Measurements from ENCODE around the gene TMEM26.

TMEM26 gene

DNA sequence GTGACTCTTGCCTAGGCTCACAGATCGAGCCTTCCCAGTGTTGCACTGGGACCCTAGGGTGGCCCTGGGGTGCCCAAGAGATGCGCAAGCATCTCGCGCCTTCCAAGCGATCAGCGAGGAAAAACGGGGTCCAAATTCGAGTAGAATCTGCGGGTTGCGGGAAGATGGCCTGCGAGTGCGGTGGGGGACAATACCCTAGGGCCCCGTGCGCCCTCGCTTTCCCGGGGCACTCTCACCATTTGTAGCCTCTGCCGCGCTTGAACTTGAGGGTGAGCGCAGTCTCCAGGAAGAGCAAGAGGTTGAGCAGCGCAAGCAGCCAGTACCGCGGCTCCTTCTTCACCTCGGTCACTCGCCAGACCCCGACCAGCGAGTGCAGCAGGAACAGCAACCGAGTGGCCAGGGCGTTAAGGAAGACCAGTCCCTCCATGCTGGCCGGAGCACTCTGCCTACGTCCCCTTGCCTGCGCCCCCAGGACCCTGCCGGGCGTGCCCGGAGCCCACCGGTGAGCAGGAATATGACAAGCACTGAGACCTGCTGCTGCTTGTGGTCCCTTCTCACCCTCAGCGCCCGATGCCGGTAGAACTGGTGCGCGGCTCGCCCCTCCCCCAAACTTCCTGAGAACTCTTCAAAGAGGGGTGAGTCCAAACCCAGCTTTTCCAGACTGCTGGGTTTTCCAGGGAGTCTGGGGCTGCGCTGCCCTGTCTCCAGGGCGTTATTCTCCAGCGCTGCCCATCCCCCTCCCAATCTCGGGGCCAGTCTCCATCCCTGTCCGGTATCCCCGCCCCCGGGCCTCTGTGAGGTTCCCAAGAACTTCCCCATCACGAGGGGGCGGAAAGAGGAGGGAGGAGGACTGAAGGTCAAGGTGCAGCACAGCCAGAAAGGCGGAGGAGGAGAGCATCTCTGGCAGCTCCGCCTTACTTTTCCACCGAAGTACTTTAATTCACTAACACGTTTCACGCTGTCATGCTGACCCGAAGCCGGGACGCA is at the start of gene TMEM26:
TMEM26 (minus strand) TSS at position 727 of the 987 bp plus-strand sequence; CDS start at position 427, 300 bp downstream.
- DNase-seq (ENCODE audit: low read depth): no peak

DNA sequence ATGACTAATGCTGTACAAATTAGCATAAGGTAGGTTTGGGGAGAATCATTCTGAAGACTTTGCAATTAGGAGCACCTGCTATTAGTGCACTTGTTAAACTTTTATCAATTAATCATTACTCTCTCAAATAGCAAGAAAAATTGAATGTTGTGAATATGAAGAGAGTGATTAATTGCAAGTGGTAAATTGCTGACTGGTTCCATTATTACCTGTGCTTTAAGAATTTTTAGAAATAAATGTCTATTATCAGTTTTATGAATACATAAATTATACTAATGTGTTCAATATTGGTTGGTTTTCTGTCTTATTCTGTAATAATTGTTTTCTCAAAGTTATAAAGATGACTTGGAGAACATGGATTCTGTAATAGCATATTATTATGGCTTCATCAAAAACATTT is 47.3 kb upstream of the TMEM26 start:
- no peak for DNase-seq (ENCODE audit: low read depth)

GRCh38 chr10:61492364-61492995 is 39.3 kb upstream of the TMEM26 start:
- no peak for DNase-seq (ENCODE audit: low read depth)

DNA sequence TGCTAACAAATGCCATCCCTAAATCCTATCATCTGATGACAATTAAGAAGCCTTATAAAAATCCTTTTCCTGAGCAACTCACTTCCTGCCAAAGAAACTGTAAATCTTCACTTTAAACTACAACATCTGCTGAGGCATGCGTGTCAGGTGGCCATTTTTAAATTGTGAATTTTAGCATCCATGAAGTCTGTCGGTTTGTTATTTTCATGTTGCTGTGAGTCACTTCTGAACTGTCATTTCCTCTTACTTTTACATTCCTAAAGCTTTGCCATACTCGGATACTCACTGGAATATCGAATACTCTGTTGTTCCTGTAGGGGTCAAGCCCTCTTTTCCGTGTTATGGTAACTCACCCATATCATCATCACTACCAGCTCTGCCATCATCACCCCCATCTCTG is 34.3 kb upstream of the TMEM26 start:
- DNase-seq (ENCODE audit: low read depth): no peak

- DNase-seq (ENCODE audit: low read depth): no peak
Measured at GRCh38 chr10:61486738-61487396, 33.7 kb upstream of the TMEM26 start.

GRCh38 chr10:61486251-61486650 is 33.1 kb upstream of the TMEM26 start:
- DNase-seq (ENCODE audit: low read depth): no peak

GRCh38 chr10:61481597-61481996 is 28.4 kb upstream of the TMEM26 start:
- DNase-seq (ENCODE audit: low read depth): no peak

DNA sequence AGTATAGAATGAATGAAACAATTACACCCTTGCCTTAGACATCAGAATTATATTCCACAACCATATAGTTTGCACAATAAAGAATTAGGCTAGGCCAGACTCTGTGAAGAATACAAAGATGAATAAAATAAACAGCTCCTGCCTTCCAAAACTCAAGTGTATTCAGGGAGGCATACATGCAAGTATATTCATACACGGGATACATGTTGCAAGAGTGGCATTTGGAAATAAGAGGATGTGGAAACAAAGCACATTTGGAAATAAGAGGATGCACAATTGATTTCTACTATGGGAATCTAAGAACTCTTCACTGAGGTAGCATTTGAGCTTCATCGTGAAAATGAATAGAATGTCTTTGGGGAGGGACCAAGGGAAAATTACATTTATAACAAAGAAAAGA is 27.0 kb upstream of the TMEM26 start:
- DNase-seq (ENCODE audit: low read depth): no peak

- DNase-seq (ENCODE audit: low read depth): no peak
Measured at GRCh38 chr10:61478621-61479312, 25.6 kb upstream of the TMEM26 start.

GRCh38 chr10:61477451-61477850 is 24.3 kb upstream of the TMEM26 start:
- DNase-seq (ENCODE audit: low read depth): no peak

- DNase-seq (ENCODE audit: low read depth): no peak
Measured at GRCh38 chr10:61476529-61476928, 23.3 kb upstream of the TMEM26 start.

DNA sequence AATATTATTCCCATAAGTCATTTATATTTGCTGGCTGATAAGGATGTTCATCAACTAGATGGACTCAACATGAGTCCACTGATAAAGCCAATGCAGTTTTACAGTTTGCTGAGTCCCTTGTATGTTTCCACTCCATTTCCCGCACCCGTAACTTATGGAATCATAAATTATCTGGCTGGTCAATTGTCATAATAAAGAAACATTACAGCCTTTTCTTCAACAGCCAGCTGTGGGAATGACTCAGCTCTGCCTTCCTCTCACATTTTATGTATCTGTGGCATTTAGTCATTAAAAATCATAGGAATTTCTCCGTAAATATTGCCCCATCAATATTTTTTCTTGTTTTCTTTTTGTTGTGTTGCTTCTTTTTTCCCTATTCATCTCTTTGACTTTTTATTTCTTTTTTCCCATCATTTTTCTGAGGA is 22.3 kb upstream of the TMEM26 start:
- DNase-seq (ENCODE audit: low read depth): no peak

DNA sequence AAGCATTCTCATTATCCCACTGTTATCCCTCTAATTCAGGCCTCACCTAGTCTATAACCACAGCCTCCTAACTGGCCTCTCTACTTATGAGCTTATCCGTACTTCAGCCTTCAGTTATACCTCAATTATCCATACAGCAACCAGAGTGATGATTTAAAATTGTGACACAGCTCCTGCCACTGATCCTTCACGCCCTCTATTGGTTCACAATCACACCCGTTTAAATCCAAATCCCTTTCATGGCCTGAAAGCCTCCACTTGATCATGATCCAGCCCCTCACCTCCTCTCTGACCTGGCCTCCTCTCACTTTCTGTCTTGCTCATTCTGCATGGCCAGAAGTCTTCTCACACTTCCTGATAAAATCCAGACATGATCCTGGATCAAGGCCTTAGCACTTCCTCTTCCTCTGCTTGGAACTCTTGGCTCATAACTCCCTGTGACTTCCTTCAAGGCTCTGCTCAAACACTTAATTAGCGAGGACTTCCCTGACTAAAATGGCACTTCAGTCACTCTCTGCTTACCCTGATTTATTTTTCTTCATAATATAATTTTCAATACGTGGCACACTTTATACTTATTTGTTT is 19.0 kb upstream of the TMEM26 start:
- no peak for DNase-seq (ENCODE audit: low read depth)

DNA sequence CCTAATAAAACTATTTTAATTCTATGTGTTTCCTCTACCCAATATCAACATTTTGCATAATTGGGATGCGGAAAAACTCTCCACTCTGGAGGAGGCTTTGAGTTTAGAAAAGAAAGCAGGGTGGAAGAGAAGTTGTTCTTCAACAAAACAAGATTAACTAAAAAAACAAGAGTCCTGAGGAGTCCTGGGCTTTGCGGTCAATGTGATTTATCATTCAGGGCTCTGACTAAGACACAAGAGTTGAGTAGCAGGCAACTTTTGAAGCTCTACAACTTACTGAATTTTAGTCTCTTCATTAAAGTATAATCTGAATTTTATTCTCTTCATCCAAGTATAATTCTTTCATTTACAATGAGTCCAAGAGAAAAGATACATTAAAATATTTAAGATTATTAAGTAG is 18.3 kb upstream of the TMEM26 start:
- no peak for DNase-seq (ENCODE audit: low read depth)

- no peak for DNase-seq (ENCODE audit: low read depth)
Measured at GRCh38 chr10:61470740-61471139, 17.6 kb upstream of the TMEM26 start.

GRCh38 chr10:61465901-61466632 is 12.9 kb upstream of the TMEM26 start:
- no peak for DNase-seq (ENCODE audit: low read depth)

- DNase-seq (ENCODE audit: low read depth): no peak
Measured at GRCh38 chr10:61465171-61465496, 12.0 kb upstream of the TMEM26 start.

DNA sequence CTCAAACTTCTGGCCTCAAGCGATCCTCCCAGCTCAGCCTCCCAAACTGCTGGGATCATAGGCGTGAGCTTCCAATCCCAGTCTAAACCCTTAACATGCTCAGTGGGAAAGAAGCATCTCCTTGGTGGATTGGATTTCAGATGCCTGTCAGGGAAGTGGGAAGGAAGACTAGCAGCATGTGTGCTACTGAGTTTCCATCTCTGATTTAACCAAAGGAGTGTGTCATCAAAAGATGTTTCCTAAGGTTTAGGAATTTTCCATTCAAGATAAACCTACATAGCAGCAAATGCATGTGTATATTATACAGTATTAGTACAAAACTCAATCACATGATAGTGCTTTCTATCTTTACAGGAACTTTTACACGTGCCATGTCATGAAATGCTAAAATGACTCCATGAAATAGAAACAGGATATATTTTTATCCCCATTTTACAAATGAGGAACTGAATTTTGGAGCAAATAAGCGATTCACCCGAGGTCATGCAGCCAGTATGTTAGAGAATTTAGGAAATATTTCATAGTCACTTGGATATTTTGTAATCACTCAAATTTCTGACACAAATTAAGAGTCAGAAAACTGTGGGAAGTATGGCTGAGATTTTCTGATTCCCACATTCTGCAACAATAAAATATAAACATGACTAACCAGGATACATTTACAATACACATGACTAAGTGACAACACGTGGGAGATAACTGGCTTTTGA is 11.4 kb upstream of the TMEM26 start:
- no peak for DNase-seq (ENCODE audit: low read depth)

DNA sequence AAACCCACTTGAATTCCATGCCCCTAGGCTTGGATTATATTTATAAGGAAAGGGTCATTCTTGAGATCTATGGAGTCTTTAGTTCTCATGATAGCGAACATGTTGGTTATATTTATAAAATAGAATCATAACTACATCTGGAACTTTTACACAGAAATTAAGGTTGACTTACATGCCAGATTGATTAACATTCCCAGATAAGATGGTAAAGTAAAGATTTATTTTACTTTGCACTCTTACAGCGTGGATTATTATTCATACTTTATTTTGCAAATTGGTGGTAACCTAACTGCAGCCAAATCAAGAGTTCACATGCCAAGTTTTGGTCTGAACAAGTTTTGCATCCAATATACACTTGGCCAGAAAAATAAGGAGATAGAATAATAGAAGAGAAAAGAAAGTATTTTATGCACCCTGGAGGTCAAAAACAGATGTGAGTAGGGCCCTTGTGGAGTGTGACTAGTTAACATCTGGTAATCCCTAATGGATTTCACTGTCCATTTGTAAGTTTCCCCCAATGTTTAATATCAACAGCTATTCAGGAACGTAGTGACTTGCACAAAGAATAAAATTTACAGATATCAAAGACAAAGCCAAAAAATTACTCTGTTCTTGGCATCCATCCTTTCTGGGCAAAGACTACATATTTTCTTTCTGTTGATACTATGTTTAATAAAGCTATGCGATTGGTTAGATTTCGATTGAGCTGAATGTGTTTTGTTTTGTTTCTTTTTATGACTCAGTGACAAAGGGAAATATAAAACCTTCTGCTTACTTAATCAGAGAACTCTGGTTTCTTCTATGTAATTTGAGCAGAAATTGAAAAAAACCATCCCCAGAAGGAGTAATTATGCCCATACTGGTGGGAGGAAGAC is 10.1 kb upstream of the TMEM26 start:
- DNase-seq (ENCODE audit: low read depth): no peak

GRCh38 chr10:61460835-61461234 is 7.7 kb upstream of the TMEM26 start:
- DNase-seq (ENCODE audit: low read depth): no peak

Measured in activated T-cell treated with anti-CD3 and anti-CD28 coated beads for 24 hours (primary cell).